Skeletal muscle tissue (tissue), 4 donors: ENCODE results near the gene FAM114A2. TPM values are rescaled to one million over a fixed set of nuclear protein-coding genes. Genes with fewer than 3 reads are reported as not detected.

Experiments used
- H3K27ac ChIP-seq: one replicate; pipeline ENCODE4 v1.7.0; 2013; ENCODE audit warnings: mild to moderate bottlenecking, low read depth, low read length, inconsistent platforms
- H3K27me3 ChIP-seq, 3 donors: one replicate each; pipeline ENCODE4 v1.7.0; 2013; ENCODE audit warnings: low read length in 3 of 3; ENCODE audit not compliant: control insufficient read depth in 3 of 3, insufficient read depth in 3 of 3
- H3K36me3 ChIP-seq, 3 donors: one replicate each; pipeline ENCODE4 v1.7.0; 2013; ENCODE audit warnings: low read length in 3 of 3; ENCODE audit not compliant: control insufficient read depth in 3 of 3, insufficient read depth in 3 of 3
- H3K4me1 ChIP-seq, 3 donors: one replicate each; pipeline ENCODE4 v1.7.0; 2013; ENCODE audit warnings: low read length in 3 of 3, mild to moderate bottlenecking in 3 of 3; ENCODE audit not compliant: control insufficient read depth in 3 of 3, insufficient read depth in 3 of 3
- H3K4me3 ChIP-seq, 3 donors: one replicate each; pipeline ENCODE4 v1.7.0; 2013; ENCODE audit warnings: low read length in 3 of 3
- H3K9ac ChIP-seq, 3 donors: one replicate each; pipeline ENCODE4 v1.7.0; 2013; ENCODE audit warnings: low read length in 3 of 3, mild to moderate bottlenecking in 3 of 3, moderate library complexity in 2 of 3, low read depth in 1 of 3
- H3K9me3 ChIP-seq, 3 donors: one replicate each; pipeline ENCODE4 v1.7.0; 2013; ENCODE audit warnings: low read length in 3 of 3; ENCODE audit not compliant: control insufficient read depth in 3 of 3
- total RNA-seq: library from RNA; depleted of rRNA; stranded (reverse); fragments of >200 nt; gene quantifications from one replicate; pipeline ENCODE4 v1.2.3, GENCODE V29; 2014
- donor health status: Osteomylitis.

Gene FAM114A2
- total RNA-seq, 1 donor from 2014 or later, result 22.4 TPM

- peaks cover 0 to 3% (median 0%) of the 10 kb centered on the region in 3 donors for H3K9me3 ChIP-seq
- no peak overlapping the region for H3K9ac ChIP-seq
- no peak overlapping the region for H3K27ac ChIP-seq
- H3K4me1 ChIP-seq, result no peaks in the 10 kb centered on the region
- H3K36me3 ChIP-seq, result no peaks in the 10 kb centered on the region
- no peak overlapping the region for H3K4me3 ChIP-seq
- no peaks in the 10 kb centered on the region for H3K27me3 ChIP-seq
Observed at GRCh38 chr5:153959134-153959957, 79.4 kb downstream of the FAM114A2 start.

DNA sequence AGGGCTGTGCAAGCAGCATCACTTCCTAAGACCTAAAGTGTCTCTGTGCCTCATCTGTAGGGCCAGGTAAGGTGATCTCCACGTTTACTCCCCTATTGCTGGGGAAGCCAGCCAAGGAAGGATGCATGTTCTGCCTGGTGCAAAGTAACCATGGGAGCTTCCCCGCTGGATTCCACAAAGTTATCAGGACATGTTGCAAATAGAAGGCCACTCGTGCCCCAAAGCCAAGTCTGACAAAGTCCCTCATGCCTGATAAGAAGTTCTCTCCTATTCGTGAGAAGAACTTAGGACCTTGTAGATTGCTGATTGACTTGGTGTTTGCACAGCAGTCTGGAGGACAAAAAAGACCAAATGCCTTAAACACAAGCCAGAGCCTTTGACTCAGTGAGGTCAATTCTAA lies 81.5 kb downstream of the FAM114A2 start:
- H3K36me3 ChIP-seq, result no peaks in the 10 kb centered on the region
- no peak overlapping the region for H3K4me3 ChIP-seq
- H3K27ac ChIP-seq, result no peak overlapping the region
- no peak overlapping the region for H3K9ac ChIP-seq
- no peaks in the 10 kb centered on the region for H3K4me1 ChIP-seq
- no peaks in the 10 kb centered on the region for H3K27me3 ChIP-seq
- H3K9me3 ChIP-seq, result peaks cover 0 to 3% (median 0%) of the 10 kb centered on the region in 3 donors

DNA sequence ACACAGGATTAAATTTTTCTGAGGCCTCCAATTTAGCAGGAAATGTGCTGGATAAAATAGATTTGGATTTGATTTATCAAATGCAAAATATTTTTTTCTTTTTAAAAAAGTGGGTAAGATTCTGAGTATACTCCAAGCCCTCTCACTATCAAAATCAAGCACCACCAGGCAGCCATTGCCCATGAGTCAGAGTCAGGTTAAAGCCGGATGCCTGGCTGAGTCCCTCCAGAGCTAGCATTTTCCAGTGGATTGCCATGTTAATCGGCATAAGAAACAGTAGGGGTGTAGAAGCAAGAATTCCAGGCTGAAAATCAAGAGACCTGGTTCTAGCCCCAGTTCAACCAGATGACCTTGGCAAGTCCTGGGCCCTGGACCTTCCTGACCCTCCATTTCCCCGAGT lies 85.3 kb downstream of the FAM114A2 start:
- no peak overlapping the region for H3K27ac ChIP-seq
- H3K36me3 ChIP-seq, result no peaks in the 10 kb centered on the region

DNA sequence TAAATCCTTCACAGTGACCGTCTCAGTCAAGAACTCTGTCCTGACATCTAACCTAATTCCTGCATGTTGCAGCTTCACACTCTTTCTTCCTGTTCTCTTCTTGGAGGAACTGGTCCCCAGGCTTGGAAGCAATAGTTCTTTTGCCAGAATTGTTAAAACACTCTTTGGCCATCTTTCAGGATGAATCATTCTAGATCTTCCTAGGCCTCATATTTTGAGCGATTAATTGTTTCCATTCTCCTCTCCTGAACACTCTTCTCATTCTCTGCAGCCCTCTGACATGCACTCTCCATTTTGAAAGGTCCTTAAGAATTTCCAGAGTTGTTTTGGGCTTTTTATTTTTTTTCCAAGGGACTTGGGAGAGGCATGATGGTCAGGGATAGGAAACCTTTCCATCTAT lies 85.8 kb downstream of the FAM114A2 start:
- Histone ChIP-seq H3K9ac (no peak overlapping the region), H3K27ac (no peak overlapping the region), H3K9me3 (peaks cover 0 to 3% (median 0%) of the 10 kb centered on the region in 3 donors), H3K27me3 (no peaks in the 10 kb centered on the region), H3K36me3 (no peaks in the 10 kb centered on the region), H3K4me1 (no peaks in the 10 kb centered on the region), H3K4me3 (no peak overlapping the region)

More for the DNA sequence above, 85.3 kb downstream of the FAM114A2 start:
- Histone ChIP-seq H3K9ac (no peak overlapping the region), H3K27me3 (no peaks in the 10 kb centered on the region), H3K9me3 (peaks cover 0 to 3% (median 0%) of the 10 kb centered on the region in 3 donors), H3K4me1 (no peaks in the 10 kb centered on the region), H3K4me3 (no peak overlapping the region)

GRCh38 chr5:153952057-153952456 lies 86.7 kb downstream of the FAM114A2 start:
- no peak overlapping the region for H3K27ac ChIP-seq
- no peak overlapping the region for H3K4me3 ChIP-seq
- H3K27me3 ChIP-seq, result no peaks in the 10 kb centered on the region
- H3K4me1 ChIP-seq, result no peaks in the 10 kb centered on the region
- H3K9me3 ChIP-seq, result peaks cover 0 to 3% (median 0%) of the 10 kb centered on the region in 3 donors
- H3K36me3 ChIP-seq, result no peaks in the 10 kb centered on the region
- H3K9ac ChIP-seq, result no peak overlapping the region

GRCh38 chr5:153941265-153941664 lies 97.4 kb downstream of the FAM114A2 start:
- H3K9me3 ChIP-seq, result peaks cover 0 to 7% (median 4%) of the 10 kb centered on the region in 3 donors
- H3K36me3 ChIP-seq, result no peaks in the 10 kb centered on the region
- H3K27ac ChIP-seq, result no peak overlapping the region
- no peak overlapping the region for H3K9ac ChIP-seq
- H3K27me3 ChIP-seq, result no peaks in the 10 kb centered on the region
- H3K4me3 ChIP-seq, result no peak overlapping the region
- H3K4me1 ChIP-seq, result no peaks in the 10 kb centered on the region

Other genes starting within 250 kb of the FAM114A2 start
- 69.9 TPM for gene MFAP3, start 57 bp upstream of the FAM114A2 start, total RNA-seq
- gene GALNT10, start 151.8 kb upstream of the FAM114A2 start, total RNA-seq, result 10.4 TPM